ENCODE results near the gene ANGPTL8.

GRCh38 chr19:11291415-11291814 is 52.0 kb downstream of the ANGPTL8 start:
- TF ChIP-seq POLR2A (IDR thresholded peaks at IDR 0.05; ENCODE audit: low read depth, low read length), result no peak
- TF ChIP-seq POLR2AphosphoS5 (IDR thresholded peaks at IDR 0.05; ENCODE audit: low read depth, low read length), result no peak

Measured in GM12891 (cell line).